Nucleus accumbens (tissue), 56 donors: ENCODE results near the gene AKAP1.

Experiments used
- DNase-seq, 56 donors: peaks; one replicate each; lab custom pipeline; 2025; lab: John Stamatoyannopoulos, UW

Gene AKAP1, protein sequence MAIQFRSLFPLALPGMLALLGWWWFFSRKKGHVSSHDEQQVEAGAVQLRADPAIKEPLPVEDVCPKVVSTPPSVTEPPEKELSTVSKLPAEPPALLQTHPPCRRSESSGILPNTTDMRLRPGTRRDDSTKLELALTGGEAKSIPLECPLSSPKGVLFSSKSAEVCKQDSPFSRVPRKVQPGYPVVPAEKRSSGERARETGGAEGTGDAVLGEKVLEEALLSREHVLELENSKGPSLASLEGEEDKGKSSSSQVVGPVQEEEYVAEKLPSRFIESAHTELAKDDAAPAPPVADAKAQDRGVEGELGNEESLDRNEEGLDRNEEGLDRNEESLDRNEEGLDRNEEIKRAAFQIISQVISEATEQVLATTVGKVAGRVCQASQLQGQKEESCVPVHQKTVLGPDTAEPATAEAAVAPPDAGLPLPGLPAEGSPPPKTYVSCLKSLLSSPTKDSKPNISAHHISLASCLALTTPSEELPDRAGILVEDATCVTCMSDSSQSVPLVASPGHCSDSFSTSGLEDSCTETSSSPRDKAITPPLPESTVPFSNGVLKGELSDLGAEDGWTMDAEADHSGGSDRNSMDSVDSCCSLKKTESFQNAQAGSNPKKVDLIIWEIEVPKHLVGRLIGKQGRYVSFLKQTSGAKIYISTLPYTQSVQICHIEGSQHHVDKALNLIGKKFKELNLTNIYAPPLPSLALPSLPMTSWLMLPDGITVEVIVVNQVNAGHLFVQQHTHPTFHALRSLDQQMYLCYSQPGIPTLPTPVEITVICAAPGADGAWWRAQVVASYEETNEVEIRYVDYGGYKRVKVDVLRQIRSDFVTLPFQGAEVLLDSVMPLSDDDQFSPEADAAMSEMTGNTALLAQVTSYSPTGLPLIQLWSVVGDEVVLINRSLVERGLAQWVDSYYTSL

DNA sequence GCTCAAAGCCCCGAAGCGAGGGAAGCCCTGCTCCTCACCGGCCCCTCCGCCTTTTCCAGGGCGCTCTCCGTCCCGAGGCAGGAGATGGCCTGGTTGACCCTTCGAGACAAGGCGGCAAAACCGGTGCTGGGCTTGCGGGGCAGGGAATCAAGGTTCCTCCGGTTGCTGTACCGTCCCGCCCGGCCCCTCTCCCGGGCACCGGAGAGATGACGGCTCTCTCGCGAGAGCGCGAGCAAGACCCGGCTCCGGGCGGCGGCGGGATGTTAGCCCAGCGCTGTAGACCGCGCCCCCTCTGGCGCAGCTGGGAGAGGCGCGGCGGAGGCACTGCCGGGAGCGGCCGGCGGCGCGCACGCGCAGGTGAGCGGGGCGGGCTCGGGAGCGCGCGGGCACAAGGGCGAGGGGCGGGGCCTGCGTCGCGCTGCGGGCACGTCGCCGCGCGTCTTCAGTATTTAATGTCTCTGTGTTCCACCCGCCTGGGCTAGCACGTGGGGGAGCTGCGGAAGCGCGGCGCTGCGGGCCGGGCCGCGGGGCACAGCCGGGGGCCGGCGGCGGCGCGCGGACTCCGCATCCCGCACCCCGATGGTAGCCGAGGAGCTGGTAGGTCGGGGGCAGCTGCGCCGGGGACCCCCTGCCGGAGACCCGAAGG, at the start of gene AKAP1:
TSS of gene AKAP1 (plus strand) at position 445 of the 646 bp plus-strand sequence. CDS start 20,219 bp downstream, outside the sequence.
- DNase-seq: peak in 55 of 56 donors; percentile 61 to 97 (median 90)

DNA sequence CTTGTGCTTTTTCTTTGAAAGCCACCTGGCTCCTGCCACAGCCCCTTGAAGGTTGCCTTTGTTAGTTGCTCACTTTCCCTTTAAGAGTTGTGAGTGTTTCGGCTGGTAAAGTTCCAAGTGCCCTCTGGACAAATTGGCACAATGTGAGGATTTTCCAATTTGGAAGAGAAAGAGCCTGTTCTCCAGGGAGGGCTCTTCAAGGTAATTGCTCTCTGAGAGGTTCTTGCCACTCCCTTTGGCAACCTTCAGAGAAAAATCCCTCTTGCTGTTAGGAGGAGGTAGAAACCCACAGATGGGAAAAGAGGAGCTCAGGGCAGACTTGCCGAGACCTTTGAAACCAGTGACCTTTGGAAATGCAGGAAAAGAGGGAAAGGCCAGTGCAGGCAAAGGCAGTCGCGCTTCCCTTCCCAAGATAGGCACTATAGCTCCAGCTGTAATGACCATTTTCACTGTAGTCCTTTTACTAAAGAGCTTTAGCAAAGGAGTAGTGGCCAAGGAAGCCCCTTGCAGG, 49.0 kb upstream of the AKAP1 start:
- peak in 1 of 56 donors; percentile 5 for DNase-seq

DNA sequence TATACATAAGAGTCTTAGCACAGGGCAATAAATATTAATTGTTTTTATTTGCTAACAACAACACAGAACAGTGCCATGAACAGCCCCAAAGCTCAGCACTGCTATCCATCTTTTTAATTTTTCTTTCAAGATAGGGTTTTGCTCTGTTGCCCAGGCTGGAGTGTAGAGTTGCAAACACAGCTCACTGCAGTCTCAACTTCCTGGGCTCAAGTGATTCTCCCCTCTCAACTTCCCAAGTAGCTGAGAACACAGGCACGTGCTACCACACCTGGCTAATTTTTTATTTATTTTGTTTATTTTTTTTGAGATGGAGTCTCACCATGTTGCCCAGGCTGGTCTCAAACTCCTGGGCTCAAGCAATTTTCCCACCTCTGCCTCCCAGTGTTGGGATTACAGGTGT, 47.6 kb upstream of the AKAP1 start:
- DNase-seq: no peak

DNA sequence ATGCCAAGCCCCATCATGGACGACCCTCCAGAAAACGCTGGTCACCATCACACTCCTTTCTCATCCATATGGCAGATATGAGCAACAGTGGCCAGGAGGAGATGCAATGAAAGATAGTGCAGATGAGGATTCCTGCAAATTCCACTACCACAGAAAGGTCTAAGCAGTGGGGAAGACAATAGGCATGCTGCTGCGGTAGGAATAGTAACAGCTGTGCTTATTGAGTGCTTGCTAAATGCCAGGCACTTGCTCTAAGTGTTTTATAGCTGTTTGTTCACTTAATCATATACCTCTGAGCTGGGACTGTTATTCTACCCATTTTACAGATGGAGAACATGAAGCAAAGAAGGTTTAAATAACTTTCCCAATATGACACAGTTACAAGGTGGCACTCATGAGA, 46.6 kb upstream of the AKAP1 start:
- DNase-seq: no peak

DNA sequence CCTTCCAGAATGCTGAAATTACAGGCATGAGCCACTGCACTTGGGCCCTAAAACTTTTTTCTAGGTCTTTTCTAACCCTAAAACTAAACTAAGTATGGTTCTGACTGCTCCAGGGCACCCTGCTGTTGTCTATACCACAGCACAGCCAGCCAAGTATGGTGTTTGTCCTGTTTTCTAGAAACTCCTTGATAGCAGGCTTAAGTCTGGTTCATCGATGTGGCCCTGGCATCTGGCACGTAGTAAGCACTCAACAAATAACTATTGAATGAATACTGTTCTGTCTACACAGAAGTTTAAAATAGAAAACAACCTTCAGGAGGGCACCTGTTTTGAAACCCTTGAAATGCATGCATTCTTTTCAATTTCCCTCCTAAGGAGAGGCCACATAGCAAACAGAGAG, 44.5 kb upstream of the AKAP1 start:
- DNase-seq: no peak

DNA sequence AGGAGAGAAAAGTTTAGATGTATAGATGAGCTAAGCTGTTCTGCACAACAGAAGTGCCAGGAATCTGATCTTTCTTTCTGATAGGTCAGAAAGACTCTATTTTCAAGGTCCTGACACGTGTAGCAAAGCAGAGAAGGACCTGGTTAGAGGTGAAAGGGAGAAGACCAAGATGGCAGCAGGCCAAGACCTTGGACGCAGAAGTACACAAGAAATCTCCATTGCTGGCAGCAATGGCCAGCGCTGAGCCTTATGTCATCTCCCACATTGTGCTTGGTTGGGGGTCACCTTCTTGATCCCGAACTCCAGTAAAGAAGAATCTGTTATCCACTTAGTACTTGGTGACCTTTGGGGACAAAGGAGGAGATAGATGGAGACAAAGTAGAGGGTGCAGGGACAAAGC, 41.8 kb upstream of the AKAP1 start:
- DNase-seq: no peak

DNA sequence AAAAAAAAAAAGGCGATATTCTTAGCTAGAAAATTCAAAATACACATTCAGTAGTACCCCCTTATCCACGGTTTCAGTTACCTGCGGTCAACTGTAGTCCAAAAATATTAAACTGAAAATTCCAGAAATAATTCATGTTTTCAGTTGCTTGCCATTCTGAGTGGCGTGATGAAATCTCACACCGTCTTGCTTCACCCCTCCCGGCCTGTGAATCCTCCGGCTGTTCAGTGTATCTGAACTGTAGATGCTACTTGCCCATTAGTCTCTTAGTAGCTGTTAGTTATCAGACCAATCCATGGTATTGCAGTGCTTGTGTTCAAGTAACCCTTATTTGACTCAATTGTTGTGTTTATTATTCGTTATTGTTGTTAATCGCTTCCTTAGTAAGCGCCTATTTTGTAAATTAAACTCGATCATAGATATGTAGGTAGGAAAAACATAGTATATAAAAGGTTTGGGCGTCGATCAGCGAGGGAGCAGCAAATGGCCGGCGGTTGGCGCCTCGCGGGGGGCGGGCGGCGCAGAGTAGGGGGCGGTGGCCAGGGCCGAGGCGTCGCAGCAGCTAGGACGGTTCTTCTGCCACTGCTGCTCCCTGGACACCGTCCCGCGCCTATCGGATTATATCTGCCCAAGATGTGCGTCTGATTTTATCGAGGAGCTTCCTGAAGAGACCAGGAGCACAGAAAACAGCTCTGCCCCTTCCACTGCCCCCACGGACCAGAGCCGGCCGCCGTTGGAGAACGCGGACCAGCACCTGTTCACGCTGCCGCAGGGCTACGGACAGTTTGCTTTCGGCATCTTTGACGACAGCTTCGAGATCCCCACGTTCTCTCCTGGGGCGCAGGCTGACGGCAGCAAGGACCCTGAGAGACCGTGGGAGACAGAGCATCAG, 39.8 kb upstream of the AKAP1 start:
- DNase-seq: no peak

DNA sequence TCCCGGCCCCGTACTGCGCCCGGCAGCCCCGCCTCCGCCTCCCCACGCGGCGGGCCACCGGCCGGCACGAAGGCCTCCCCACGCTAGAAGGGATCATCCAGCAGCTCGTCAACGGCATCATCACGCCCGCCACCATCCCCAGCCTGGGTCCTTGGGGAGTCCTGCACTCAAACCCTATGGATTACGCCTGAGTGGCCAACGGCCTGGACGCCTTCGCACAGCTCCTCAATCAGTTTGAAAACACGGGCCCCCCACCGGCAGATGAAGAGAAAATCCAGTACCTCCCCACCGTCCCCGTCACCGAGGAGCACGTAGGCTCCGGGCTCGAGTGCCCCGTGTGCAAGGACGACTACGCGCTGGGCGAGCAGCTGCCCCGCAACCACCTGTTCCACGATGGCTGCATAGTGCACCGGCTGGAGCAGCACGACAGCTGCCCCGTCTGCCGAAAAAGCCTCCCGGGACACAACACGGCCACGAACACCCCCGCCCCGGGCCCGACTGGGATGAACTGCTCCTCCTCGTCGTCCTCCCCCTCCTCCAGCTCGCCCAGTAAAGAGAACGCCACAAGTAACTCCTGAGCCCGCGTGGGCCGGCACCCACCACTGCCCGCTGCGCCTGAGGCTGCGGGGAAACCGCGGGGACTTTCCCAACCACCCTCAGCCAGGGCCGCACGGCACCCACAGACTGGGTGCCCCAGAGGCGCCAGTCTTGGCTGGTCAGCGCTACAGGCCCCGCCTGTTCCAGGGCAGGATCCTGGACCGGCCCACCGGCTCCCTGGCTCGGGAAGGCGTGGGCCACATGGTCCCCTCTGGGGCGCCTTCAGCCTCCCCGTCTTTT, 39.0 kb upstream of the AKAP1 start:
- peak in 1 of 56 donors; percentile 5 for DNase-seq

DNA sequence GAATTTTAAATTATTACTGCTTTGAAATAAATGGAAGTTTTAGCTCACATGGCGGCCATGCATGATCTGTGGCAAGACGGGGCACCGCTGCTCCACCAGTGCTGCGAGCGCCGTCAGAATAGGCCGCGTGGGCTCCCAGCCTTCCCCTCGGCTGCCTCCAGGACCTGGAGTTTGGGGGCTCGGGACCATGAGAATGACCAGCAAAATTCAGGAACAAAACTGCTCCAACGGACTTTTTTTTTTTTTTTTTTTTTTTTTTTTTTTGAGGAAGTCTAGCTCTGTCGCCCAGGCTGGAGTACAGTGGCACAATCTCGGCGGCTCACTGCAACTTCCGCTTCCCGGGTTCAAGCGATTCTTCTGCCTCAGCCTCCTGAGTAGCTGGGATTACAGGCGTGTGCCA, 38.3 kb upstream of the AKAP1 start:
- no peak for DNase-seq

DNA sequence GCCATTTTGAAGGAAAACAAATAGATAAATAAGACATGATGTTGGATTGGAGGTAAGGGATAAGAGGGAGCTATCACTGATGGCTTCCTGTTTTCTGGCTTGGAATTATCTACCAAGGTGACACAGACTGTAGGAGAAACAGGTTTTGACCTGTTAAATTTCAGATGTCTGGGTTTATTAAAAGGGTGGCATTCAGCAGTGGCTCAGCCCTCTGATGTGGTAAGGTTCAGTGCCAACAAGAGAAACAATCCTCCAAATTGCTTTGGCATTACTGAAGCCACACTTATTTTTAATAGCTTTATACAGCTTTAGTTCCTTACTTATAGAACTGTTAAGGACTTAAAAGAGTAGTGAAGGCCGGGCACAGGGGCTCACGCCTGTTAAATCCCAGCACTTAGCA, 37.0 kb upstream of the AKAP1 start:
- DNase-seq: no peak

DNA sequence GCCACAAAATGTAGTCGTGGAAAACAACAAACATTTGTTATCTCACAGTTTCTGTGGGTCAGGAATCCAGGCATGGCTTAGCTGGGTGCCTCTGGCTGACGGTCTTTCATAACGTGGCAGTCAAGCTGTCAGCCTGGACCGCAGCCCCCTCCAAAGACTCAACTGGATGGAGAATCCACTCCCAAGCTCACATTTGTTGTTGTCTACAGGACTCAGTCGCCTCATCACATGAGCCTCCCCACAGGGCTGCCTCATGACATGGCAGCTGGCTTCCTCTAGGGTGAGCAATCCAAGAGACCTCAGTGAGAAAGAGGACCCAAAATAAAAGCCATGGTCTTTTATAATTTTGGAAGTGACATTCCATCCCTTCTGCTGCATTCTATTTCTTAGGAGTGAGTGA, 34.7 kb upstream of the AKAP1 start:
- no peak for DNase-seq

DNA sequence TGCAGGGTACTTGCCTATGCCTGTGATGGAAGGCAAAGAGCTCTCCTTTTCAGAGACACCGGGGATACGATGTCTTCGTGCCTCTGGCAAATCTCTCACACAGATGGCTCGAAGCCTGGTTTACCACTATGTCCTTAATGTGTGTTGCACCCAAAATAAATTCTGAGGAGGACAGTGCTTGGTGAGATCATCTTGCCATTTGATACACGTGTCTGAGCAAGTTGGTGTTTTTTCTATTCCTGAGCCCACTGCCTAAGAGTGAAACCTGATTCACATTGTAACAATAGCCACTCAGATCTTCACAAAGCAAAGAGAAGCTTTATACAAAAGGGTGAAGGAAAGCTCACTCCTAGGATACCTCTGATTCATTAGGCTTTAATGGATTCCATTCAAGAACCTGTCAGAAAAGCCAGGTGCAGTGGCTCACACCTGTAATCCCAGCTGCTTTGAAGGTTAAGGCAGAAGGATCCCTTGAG, 33.1 kb upstream of the AKAP1 start:
- DNase-seq: no peak

DNA sequence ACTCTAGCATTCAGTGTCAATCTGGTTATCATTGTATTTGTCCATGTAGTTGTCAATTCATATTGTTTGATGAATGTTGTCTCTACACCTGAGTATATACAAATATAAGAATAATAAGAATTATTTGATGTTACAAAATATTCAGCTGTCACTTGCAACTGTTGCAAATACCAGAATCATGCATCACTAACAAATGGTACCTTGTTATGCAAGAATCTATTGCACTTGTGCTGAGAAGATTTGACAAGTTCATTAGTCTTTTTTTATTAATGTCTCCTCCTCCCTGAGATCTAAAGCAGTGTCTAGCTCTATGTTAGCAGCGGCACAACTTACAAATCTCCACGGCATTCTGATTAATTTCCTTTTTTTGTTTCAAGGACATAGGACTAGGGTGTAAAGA, 22.2 kb upstream of the AKAP1 start:
- no peak for DNase-seq

DNA sequence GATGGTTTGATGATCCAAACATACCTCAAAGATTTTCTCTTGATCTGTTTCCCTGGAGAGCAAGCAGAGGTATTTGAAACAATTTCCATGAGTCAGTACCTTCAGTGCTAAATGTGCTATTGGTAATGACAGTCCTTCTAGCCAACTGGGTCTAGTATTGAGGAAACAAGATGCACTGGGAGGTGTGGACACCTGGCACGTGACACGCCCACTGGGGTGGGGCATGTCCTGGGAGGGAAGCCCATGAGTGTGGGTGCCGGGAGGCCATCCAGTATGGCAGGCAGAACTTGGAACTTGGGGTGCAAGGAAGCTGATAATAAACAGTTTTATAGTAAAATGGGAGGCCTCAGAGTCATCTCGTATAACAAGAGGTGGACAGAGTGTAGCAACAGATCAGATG, 17.9 kb upstream of the AKAP1 start:
- DNase-seq: no peak

DNA sequence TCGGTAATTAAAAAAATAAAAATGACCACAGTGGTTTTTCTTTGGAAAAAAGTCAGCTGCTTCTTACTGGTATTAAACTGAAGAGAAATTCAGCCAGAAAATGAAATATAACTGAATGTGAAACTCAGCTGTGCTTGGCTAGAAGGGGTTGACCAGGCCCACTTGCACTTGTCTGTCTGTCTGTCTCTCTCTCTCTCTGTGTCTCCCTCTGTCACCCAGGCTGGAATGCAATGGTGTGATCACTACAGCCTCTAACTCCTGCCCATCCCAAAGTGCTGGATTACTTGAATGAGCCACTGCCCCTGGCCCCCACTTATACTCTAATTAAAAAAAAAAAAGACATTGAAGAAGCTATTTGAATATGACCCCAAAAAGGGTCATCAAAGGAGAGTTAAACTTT, 17.3 kb upstream of the AKAP1 start:
- DNase-seq: no peak

DNA sequence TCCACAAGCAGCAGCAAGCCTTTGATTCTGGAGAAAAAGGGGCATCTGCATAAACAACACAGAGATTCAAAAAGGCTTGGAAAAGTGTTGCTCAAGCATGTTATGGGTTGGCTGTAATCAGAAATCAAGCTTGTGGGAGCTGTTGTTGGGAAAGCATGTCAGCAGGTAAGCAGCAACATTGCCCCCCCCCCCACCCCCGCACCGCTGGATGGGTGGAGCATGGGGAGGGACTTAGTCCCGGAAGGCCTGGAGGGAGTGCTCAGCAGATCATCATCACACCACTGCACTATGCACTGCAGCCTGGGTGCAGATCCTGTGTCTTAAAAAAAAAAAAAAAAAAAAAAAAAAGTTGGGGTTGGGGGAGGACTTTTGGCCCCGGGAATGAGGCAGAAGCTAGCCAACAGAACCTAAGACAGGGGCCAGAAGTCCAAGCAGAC, 16.8 kb upstream of the AKAP1 start:
- no peak for DNase-seq

DNA sequence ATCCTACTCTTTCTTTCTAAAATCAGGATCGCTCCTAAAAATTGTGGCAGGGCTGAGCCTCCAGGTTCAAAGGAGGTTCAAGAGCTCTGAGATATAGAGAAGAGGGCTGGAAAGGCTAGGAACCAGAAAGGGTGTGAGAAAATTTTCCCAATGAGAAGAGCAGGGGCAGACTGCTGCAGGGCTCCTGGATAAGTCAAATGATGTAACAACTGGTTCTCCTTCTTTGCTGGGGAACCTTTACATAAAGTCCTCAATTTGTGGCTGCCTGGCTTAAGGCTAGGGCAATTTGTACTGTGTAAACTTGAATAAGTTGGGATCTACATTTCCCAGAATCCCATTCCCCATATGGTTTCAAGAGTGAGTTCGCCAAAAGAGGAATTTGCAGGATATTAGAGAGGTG, 16.3 kb upstream of the AKAP1 start:
- DNase-seq: no peak

DNA sequence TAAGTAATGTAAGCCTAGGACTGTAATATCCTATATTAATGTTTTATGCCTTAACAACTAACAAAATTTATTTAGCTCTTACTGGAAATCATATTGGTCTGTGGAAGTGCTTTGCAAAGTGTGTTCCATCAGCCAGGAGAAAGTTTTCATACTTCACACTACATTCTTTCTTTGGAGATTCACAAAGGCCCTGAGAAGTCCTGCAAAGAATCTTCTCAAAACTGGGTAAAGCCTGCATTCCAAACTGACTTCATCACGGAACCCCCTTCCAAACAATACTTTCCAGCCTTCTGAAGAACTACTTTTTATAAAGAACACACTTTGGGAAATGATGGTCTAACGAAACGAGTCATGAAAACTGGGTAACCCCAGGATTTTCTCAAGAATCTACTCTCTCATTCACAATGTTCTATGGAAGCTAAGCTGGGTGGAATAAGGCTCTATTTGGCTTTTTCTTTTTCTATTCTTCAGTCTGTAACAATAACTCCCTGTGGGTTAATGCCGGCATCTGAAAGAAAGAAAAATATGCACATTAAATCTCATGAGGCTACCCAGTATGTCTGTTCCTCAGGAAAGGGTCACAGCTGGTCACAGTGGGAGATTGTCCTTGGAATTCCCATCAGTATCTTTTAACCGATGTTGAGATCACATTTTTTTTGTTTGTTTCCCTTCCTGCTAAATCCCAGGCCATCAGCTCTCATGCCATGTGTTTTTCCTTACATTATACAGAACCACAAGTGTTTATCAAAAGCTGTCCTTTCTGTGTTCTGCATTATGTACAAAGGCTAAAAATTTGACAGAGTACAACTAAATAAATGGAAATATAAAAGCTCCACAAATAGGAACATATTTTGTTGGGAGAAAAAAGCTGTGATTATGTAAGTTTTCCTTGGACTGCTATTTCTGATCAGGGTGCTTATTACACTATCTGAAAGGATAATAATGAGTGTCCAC, 12.8 kb upstream of the AKAP1 start:
- DNase-seq: no peak
